Trophoblast cell (in vitro differentiated cells and primary cell): ENCODE measurements around the gene SLC38A7.

Experiments used
- DNase-seq, 2 donors: peaks; one replicate each; pipeline ENCODE4 v3.0.0-alpha.2; 2016
- H2AFZ ChIP-seq: 2 replicates; pipeline ENCODE4 v1.6.1; 2013; ENCODE audit warnings: low read length, moderate library complexity, mild to moderate bottlenecking; ENCODE audit not compliant: insufficient read depth, poor library complexity
- H2AK5ac ChIP-seq: 2 replicates; pipeline ENCODE4 v1.6.1; 2013; ENCODE audit warnings: mild to moderate bottlenecking, low read length
- H2BK120ac ChIP-seq: 2 replicates; pipeline ENCODE4 v1.6.1; 2013; ENCODE audit warnings: low read length, mild to moderate bottlenecking, moderate library complexity; ENCODE audit not compliant: insufficient read depth, poor library complexity
- H2BK12ac ChIP-seq: 2 replicates; pipeline ENCODE4 v1.6.1; 2013; ENCODE audit warnings: mild to moderate bottlenecking, low read length, moderate library complexity
- H2BK5ac ChIP-seq: 2 replicates; pipeline ENCODE4 v1.6.1; 2013; ENCODE audit warnings: low read length, low read depth, moderate library complexity, mild to moderate bottlenecking; ENCODE audit not compliant: poor library complexity
- H3K14ac ChIP-seq: 2 replicates; pipeline ENCODE4 v1.6.1; 2013; ENCODE audit warnings: mild to moderate bottlenecking, low read length
- H3K18ac ChIP-seq: 2 replicates; pipeline ENCODE4 v1.6.1; 2013; ENCODE audit warnings: mild to moderate bottlenecking, low read length
- H3K23ac ChIP-seq: 2 replicates; pipeline ENCODE4 v1.6.1; 2013; ENCODE audit warnings: low read length
- H3K27ac ChIP-seq: 2 replicates; pipeline ENCODE4 v1.5.1; 2013; ENCODE audit warnings: low read depth, mild to moderate bottlenecking, inconsistent platforms, low read length, moderate library complexity
- H3K27me3 ChIP-seq: 2 replicates; pipeline ENCODE4 v1.6.1; 2013; ENCODE audit warnings: inconsistent platforms, mild to moderate bottlenecking, low read length, moderate library complexity; ENCODE audit not compliant: insufficient read depth
- H3K36me3 ChIP-seq, 2 experiments: 1 replicate in 1 of 2; 2 replicates in 1 of 2; pipeline ENCODE4 v1.6.1; 2013; ENCODE audit warnings: low read length in 2 of 2, mild to moderate bottlenecking in 2 of 2, moderate library complexity in 1 of 2; ENCODE audit not compliant: insufficient read depth in 2 of 2, control insufficient read depth in 1 of 2
- H3K4ac ChIP-seq: 2 replicates; pipeline ENCODE4 v1.6.1; 2013; ENCODE audit warnings: low read depth, mild to moderate bottlenecking, low read length, moderate library complexity
- H3K4me1 ChIP-seq, 2 experiments: 1 replicate in 1 of 2; 2 replicates in 1 of 2; pipeline ENCODE4 v1.6.1; 2013; ENCODE audit warnings: low read length in 2 of 2, mild to moderate bottlenecking in 2 of 2, moderate library complexity in 1 of 2; ENCODE audit not compliant: insufficient read depth in 2 of 2, control insufficient read depth in 1 of 2
- H3K4me2 ChIP-seq: 2 replicates; pipeline ENCODE4 v1.6.1; 2013; ENCODE audit warnings: inconsistent platforms, mild to moderate bottlenecking, low read length, moderate library complexity
- H3K4me3 ChIP-seq: 2 replicates; pipeline ENCODE4 v1.5.1; 2013; ENCODE audit warnings: mild to moderate bottlenecking, low read depth, low read length, inconsistent platforms
- H3K79me1 ChIP-seq: one replicate; pipeline ENCODE4 v1.6.1; 2013; ENCODE audit warnings: low read length
- H3K79me2 ChIP-seq: 2 replicates; pipeline ENCODE4 v1.6.1; 2013; ENCODE audit warnings: low read length, mild to moderate bottlenecking; ENCODE audit not compliant: control insufficient read depth, insufficient read depth, poor library complexity
- H3K9ac ChIP-seq: 2 replicates; pipeline ENCODE4 v1.6.1; 2013; ENCODE audit warnings: mild to moderate bottlenecking, low read length
- H3K9me3 ChIP-seq: 2 replicates; pipeline ENCODE4 v1.6.1; 2013; ENCODE audit warnings: low read depth, mild to moderate bottlenecking, control low read depth, inconsistent platforms, low read length; ENCODE audit not compliant: insufficient read depth
- H4K12ac ChIP-seq: 2 replicates; pipeline ENCODE4 v1.6.1; 2013; ENCODE audit warnings: low read depth, mild to moderate bottlenecking, low read length, moderate library complexity
- H4K8ac ChIP-seq: 2 replicates; pipeline ENCODE4 v1.6.1; 2013; ENCODE audit warnings: low read depth, mild to moderate bottlenecking, low read length, moderate library complexity
- H4K91ac ChIP-seq: one replicate; pipeline ENCODE4 v1.6.1; 2013; ENCODE audit warnings: low read depth, mild to moderate bottlenecking, low read length, moderate library complexity
- WGBS: extraction: QIAGEN DNeasy Blood & Tissue Kit; methylation state at CpG from one replicate; pipeline ENCODE4 v1.1.7; 2013; ENCODE audit warnings: missing lambda C conversion rate; ENCODE audit not compliant: insufficient read length, insufficient coverage; ENCODE audit errors: extremely low coverage; 5-methylcytosine and 5-hydroxymethylcytosine counted together

The SLC38A7 gene

DNA sequence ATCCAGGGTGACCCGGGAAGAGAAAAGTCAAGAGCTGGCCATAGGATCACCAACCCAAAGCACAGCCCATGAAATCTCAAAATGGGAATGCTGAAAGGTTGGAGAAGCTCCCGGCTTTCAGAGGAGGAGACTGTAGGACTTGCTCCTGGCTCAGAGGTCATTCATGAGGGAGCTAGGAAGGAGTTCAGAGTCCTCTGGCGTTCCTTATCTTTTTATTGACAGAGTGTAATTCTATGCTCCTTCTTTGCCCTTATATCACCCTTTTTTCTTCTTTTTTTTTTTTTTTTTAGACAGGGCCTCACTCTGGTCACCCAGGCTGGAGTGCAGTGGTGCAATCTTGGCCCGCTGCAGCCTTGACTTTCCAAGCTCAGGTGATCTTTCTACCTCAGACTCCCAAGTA, 27.7 kb downstream of the SLC38A7 start:
- Histone ChIP-seq H3K23ac (no peak overlapping the region), H4K12ac (no peak overlapping the region), H3K27ac (no peak overlapping the region), H3K27me3 (no peaks in the 10 kb centered on the region), H3K9ac (no peak overlapping the region), H4K8ac (no peak overlapping the region), H2BK5ac (no peak overlapping the region), H3K79me2 (no peaks in the 10 kb centered on the region), H3K79me1 (no peaks in the 10 kb centered on the region), H3K4me3 (no peak overlapping the region), H3K4me1 (peaks cover 2 to 5% of the 10 kb centered on the region in 2 experiments), H2AFZ (no peak overlapping the region), H3K9me3 (no peaks in the 10 kb centered on the region), H2BK12ac (no peak overlapping the region), H4K91ac (no peak overlapping the region), H3K4me2 (no peak overlapping the region), H2BK120ac (no peak overlapping the region), H3K18ac (no peak overlapping the region), H2AK5ac (no peak overlapping the region), H3K36me3 (no peaks in the 10 kb centered on the region), H3K4ac (no peak overlapping the region), H3K14ac (no peak overlapping the region)
- no CpG with 5 or more reads among the region's 4 CpGs for WGBS
- no peak for DNase-seq

DNA sequence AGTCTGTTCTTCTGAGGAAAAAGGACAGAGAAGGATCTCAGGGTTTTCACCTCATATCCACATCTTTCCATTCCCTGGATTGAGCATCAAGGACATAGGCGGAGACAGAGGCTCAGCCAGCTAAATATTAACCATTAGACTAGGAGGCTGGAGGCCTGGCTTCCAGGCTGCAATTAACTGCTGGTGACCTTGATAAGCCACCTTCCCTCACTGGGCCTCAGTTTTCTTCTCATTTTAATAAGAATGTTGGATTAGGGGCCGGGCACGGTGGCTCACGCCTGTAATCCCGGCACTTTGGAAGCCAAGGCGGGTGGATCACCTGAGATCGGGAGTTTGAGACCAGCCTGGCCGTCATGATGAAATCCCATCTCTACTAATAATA, 29.4 kb downstream of the SLC38A7 start:
- no peak overlapping the region for H3K9ac ChIP-seq
- no peak overlapping the region for H2BK5ac ChIP-seq
- H3K9me3 ChIP-seq = no peaks in the 10 kb centered on the region
- no peak overlapping the region for H3K4ac ChIP-seq
- no peak overlapping the region for H4K8ac ChIP-seq
- no peak overlapping the region for H3K4me3 ChIP-seq
- H3K4me2 ChIP-seq = no peak overlapping the region
- H3K23ac ChIP-seq = no peak overlapping the region
- H2AK5ac ChIP-seq = no peak overlapping the region
- no CpG with 5 or more reads among the region's 8 CpGs for WGBS
- H3K79me1 ChIP-seq = no peaks in the 10 kb centered on the region
- no peak for DNase-seq
- H2BK12ac ChIP-seq = no peak overlapping the region
- no peak overlapping the region for H4K12ac ChIP-seq
- peaks cover 2 to 5% of the 10 kb centered on the region in 2 experiments for H3K4me1 ChIP-seq
- H3K14ac ChIP-seq = no peak overlapping the region
- no peaks in the 10 kb centered on the region for H3K79me2 ChIP-seq
- no peak overlapping the region for H4K91ac ChIP-seq
- H2AFZ ChIP-seq = no peak overlapping the region
- no peaks in the 10 kb centered on the region for H3K27me3 ChIP-seq
- no peak overlapping the region for H3K27ac ChIP-seq
- H3K18ac ChIP-seq = no peak overlapping the region
- H3K36me3 ChIP-seq = no peaks in the 10 kb centered on the region
- no peak overlapping the region for H2BK120ac ChIP-seq

DNA sequence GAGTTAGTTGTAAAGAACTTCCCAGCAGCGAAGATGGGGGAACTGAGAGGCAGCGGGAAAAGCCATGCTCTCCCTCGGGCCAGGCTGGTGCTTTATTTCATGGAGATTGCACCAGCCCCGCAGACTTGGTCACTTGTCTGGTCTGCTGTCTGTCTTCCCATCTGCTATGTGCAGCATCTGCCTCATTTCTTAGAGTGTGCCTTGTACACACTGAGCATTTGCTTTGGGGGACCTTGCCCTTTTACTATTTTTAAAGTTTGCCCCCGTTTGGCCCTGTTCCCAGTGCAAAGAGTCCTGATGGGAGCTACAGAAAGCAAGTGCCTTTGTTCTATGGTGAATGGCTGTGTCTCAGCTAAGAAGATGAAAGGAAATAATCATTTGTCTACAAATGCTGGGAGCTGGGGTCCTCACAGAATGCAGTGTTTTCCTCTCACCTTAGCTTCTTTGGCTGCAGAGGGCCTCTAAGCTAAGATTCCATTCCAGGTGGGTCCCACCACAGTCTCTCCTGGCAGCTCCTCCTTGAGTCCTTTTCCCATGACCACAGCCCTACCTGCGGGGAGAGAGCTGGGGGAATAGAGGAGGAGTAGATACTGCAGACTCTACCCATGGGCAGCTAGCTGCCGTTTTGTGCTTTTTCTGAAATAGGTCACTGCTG, 29.9 kb downstream of the SLC38A7 start:
- no peak overlapping the region for H2AK5ac ChIP-seq
- no peaks in the 10 kb centered on the region for H3K27me3 ChIP-seq
- no peak overlapping the region for H2AFZ ChIP-seq
- H3K4me1 ChIP-seq = peaks cover 2 to 5% of the 10 kb centered on the region in 2 experiments
- no peak overlapping the region for H3K14ac ChIP-seq
- H2BK120ac ChIP-seq = no peak overlapping the region
- no peak overlapping the region for H3K18ac ChIP-seq
- H2BK12ac ChIP-seq = no peak overlapping the region
- no peaks in the 10 kb centered on the region for H3K36me3 ChIP-seq
- no peak overlapping the region for H4K91ac ChIP-seq
- H3K4me3 ChIP-seq = no peak overlapping the region
- no peaks in the 10 kb centered on the region for H3K9me3 ChIP-seq
- no peaks in the 10 kb centered on the region for H3K79me2 ChIP-seq
- H3K4me2 ChIP-seq = no peak overlapping the region
- no peak overlapping the region for H4K8ac ChIP-seq
- H4K12ac ChIP-seq = no peak overlapping the region
- H3K27ac ChIP-seq = no peak overlapping the region
- H3K9ac ChIP-seq = no peak overlapping the region
- no CpG with 5 or more reads among the region's 7 CpGs for WGBS
- no peak overlapping the region for H3K23ac ChIP-seq
- H2BK5ac ChIP-seq = no peak overlapping the region
- DNase-seq = no peak
- H3K79me1 ChIP-seq = no peaks in the 10 kb centered on the region
- no peak overlapping the region for H3K4ac ChIP-seq

DNA sequence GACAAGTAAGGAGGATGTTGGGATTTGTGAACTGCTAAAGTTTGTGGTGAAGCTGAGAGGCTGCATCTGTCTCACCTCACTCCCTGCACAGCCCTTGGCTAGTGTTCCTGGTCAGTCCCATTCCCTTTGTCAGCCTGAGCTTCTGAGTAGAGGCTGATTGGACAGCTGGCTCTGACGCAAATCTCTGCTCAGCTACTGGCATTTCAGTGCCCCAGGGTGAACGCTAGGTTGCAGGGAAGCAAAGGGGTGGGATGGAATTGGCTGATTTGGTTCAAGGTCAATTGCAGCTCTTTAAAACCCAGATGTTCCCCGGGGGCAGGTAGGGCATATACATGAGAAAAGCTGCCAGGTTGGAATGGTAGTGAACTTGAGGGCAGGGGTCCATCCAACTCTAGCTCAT, 31.8 kb downstream of the SLC38A7 start:
- no CpG with 5 or more reads among the region's 3 CpGs for WGBS
- Histone ChIP-seq H4K91ac (no peak overlapping the region), H3K27ac (no peak overlapping the region), H3K9ac (no peak overlapping the region), H4K12ac (no peak overlapping the region), H3K36me3 (no peaks in the 10 kb centered on the region), H2BK5ac (no peak overlapping the region), H4K8ac (no peak overlapping the region), H3K79me1 (no peaks in the 10 kb centered on the region), H3K14ac (no peak overlapping the region), H3K79me2 (no peaks in the 10 kb centered on the region), H2AFZ (peak overlapping the region; percentile 25), H3K4me1 (peaks cover 2 to 5% of the 10 kb centered on the region in 2 experiments), H2AK5ac (no peak overlapping the region), H3K27me3 (no peaks in the 10 kb centered on the region), H3K9me3 (no peaks in the 10 kb centered on the region), H3K23ac (no peak overlapping the region), H2BK12ac (no peak overlapping the region), H3K4ac (no peak overlapping the region), H3K4me2 (no peak overlapping the region), H3K4me3 (no peak overlapping the region), H2BK120ac (no peak overlapping the region), H3K18ac (no peak overlapping the region)
- peak in 1 of 2 donors; percentile 59 for DNase-seq
